OCI-M1 (cell line): Measurements from ENCODE around the gene DISC1.
"Not testable (repeated sequence)": the region's sequence is repeated elsewhere in the genome, so short reads cannot be mapped to it uniquely, and the experiment has no call there.

Experiments
- DNase-seq: peaks from one replicate; lab custom pipeline; 2025; lab: John Stamatoyannopoulos, UW

Gene DISC1

DNA sequence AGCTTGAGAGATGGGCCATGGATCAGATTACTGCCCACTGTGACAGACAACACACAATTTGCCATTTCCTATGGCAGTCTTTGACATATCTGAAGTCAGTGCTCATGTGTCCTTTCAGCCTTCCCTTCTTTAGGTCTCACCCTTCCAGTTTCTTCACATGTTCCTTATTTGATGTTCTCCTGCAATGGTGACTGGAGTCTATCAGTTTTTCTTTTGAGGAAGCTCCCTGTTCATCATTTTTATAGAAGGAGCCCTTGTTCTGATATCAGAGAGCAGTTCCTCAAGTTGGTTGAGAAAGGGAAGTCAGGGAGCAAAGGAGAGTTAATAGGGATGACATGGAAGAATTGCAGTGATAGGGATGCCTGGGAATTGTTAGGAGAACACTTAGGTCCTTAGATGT lies 42.2 kb downstream of the DISC1 start:
- DNase-seq: no peak

DNA sequence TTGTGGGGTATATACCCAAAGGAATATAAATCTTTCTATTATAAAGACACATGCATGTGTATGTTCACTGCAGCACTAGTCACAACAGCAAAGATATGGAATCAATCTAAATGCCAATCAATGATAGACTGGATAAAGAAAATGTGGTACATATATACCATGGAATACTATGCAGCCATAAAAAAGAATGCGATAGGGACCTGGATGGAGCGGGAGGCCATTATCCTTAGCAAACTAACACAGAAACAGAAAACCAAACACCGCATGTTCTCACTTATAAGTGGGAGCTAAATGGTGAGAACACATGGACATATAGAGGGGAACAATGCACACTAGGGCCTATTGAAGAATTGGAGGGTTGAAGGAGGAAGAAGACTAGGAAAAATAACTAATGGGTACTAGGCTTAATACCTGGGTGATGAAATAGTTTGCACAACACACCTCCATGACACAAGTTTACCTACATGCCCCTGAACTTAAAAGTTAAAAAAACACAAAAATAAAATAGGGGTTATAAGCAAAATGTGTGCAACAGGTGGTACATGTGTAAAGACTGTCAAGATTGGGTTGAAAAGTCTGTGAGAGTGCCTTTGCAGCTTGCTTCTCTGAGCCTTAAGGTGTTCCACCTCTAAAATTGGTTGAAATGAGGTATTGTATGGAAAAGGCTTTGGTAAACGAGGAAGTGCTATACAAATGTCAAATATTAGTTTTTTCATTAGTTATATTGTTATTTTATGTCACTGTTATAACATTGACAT lies 43.5 kb downstream of the DISC1 start:
- DNase-seq: not testable (repeated sequence)

DNA sequence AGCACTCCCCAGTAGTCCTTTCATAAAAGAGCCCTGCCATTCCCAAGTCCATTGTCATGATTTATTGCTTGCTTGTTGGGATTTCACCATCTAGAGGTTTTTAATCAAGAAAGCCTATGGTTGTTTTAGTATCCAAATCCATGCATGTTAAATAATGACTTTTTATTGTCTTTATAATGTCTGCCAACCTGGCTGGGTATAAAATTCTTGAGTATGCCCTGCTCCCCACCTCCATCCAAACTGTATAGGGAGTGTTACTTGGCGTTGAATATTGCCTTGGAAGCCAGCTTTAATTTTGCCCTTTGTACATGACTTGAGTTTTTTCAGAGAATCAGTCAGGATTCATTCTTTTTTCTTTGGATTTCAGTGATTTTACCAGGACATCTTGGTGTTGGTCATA lies 44.2 kb downstream of the DISC1 start:
- no peak for DNase-seq

DNA sequence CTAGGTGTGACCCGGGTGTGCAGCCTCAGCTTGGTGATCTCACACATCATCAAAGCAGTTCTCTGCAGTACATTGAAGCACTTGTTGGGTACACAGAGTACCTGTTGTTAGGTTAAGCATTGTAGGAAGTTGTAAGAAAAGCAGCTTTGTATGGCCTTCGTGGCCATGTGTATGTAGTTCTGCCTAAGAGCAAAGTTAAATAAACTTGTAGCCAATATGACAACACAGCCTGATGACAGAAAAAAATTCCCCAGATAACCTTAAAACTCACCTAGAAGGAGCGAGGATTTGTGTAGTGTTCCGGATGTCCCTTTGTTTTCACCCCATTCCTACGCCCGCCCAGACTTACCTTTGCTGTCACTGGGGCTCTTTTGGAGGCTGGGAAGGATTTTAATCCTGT lies 48.0 kb downstream of the DISC1 start:
- no peak for DNase-seq

DNA sequence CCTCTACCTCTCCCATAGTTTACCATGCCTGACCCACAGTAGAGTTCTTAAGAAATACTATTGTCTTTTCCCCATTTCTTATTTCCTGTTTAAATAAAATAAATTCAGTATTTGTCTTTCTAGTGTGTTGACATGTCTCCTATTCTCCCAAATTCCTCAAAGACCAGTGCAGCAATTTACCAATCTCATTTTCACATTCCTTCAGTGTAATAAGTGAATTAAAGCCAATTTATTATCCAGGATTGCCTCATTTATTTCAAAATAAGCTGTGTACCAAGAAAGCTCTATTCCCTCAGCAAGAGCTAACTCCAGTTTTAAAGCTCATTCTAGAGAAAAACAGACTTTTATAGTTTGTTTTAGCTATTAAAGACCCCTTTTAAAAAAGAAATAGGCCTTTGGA lies 49.9 kb downstream of the DISC1 start:
- DNase-seq: no peak

DNA sequence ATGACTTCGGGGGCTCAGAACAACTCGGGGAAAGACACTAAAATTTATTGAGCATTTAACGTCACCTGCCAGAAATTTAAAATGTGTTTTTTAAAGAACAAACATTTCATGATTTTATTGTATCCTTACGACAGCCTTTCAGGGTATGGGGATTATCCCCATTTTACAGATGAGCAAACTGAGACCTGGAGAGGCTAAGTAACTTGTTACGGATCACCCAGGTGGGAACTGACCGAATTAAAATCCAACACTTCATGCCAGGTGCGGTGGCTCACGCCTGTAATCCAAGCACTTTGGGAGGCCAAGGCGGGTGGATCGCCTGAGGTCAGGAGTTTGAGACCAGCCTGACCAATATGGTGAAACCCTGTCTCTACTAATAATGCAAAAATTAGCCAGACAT lies 50.9 kb downstream of the DISC1 start:
- DNase-seq: no peak

DNA sequence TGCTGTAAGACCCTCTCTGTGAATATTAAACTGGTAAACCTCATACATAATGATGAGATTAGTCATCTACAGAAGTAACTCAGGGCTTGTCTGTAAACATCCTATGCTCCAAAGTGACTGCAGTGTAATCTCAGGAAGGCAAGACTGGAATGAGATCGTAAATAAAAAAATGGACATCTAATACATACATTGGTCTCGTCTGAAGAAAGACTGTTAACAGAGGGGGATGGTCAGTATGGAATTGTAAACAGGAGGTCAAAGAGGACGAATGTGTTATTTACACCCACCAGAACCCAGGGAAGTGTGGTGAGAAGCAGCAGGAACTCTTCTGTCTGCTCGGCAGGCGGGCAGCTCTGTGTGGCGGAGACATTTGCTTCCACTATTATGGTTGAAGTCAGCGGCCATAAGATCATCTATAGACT lies 51.4 kb downstream of the DISC1 start:
- no peak for DNase-seq

DNA sequence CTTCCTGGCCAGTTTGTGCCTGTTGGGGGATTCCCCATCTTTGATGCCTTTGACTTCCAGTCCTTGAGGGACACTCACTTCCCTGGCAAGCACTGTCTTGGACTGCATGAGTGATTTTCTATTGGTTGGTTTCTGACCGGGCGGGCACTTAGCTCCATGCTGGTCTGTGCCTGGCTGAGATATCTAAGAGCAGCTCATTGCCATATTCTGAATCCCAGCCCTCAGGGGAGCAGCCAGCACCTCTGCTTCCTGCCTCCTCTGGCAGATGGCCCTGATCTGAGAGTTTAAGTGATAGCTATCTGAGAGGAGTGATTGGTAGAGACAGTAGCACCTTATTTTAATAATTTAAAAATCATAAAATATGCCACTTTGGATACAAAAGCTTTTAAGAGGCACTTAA lies 52.5 kb downstream of the DISC1 start:
- no peak for DNase-seq

DNA sequence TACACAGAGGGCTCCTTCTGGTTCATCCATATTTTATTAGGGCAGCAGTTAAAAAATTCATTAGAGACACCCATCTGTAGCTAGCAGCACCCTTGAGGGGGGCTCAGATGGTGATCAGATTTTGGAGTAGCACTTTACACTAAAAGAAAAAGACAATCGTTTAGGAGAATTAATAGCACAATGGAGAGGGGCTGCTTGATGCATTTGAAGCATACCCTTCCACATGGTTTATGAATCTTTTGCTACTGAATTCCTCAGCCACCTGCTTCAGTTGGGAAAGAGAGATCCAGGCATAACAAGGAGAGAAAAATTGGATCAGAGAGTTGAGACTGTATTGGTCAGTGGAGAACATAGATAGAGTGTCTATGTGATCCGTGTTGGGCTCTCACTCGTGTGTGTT lies 54.4 kb downstream of the DISC1 start:
- DNase-seq: no peak

DNA sequence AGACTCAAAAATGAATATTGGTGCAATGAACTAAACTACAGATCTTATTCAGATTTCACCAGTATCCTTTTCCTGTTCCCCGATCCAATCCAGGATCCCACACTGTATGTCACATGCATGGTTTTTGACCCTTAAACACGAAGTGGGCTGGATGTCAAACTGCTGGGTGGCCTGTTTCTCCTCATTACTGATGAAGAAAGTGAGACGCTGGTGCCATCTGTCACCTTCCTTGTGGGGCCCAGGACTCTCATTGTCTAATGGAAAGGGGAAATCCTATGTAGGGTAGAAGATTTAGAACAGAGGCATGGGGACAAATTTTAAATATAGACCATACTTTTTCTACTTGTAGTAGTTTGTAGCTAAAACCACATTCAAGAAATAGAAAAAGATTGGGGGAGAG lies 56.2 kb downstream of the DISC1 start:
- DNase-seq: no peak

DNA sequence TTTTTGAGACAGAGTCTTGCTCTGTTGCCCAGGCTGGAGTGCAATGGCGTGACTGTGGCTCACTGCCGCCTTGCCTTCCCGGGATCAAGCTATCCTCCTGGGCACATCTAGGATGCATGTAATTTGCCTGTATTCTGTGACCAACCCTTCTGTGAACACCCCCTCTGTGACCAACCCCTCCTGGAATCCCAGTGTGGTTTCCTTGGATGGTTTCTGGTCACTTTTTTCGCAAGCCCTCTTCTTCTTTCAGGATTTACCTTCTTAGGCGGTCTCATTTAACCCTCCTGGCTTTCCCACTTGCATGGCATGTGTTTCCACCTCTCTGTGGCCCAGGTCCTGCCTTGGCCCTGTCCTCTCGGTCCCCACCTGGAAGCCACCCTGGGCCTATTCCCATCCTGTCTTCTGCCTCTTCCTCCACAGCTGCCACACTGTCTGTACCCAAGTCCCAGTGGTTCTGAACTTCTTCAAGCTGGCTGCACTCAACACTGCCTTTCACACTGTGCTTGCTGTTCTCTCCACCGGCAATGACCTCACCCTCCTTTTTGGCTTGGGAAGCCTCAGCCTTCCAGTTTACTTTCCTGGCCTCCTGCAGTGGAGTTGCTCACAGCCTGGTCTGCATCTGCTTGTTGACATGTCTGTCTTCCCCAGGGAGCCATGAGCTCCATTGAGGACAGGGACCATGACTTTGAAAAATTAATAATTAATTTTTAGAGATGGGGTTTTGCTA lies 57.0 kb downstream of the DISC1 start:
- DNase-seq: no peak

DNA sequence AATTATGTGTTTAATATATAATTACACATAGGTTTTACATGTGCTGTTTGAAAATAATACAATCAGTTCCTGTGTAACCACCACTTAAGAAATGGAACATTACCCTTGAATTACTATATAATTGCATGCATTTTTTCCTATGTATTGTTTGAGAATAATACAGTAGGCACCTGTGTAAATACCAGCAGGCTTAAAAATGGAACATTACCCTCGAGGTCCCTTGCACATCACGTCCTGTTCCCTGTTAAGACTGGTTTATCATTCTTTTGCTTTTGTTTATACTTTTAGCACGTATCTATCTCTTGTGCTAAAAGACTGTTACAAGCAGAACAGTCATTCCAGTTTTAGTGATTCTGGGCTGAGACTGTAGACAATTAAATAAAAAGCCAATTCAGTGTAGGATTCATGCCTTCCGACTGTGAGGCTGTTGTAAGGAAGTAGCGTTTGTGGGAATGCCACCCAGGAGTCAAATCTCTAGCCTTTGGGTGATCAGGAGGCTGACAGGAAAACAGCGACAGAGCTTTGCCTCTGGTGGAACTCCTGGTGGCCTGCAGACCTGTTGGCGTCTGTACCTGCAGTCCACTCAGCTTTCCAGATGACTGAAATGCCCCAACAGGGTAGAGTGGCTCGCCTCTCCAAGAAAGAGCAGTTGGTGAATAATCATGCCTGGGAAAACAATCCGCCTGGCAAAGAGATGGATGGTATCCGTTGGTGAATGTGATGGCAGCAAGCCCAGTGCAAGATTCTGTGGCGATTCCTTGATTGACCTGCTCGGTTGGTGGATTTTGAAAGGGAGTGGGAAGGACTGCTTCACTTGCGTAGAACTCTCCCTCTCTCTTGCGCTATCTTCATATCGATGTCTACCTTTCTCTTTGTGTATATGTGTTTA lies 58.0 kb downstream of the DISC1 start:
- no peak for DNase-seq

DNA sequence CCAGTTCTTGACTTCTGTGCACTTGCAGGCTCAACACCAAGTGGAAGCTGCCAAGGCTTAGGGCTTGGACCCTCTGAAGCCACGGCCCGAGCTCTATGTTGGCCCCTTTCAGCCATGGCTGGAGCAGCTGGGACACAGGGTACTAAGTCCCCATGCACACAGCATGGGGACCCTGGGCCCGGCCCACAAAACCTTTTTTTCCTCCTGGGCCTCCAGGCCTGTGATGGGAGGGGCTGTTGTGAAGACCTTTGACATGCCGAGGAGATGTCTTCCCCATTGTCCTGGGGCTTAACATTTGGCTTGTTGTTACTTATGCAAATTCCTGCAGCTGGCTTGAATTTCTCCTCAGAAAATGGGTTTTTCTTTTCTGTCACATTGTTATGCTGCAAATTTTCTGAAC lies 59.8 kb downstream of the DISC1 start:
- no peak for DNase-seq

DNA sequence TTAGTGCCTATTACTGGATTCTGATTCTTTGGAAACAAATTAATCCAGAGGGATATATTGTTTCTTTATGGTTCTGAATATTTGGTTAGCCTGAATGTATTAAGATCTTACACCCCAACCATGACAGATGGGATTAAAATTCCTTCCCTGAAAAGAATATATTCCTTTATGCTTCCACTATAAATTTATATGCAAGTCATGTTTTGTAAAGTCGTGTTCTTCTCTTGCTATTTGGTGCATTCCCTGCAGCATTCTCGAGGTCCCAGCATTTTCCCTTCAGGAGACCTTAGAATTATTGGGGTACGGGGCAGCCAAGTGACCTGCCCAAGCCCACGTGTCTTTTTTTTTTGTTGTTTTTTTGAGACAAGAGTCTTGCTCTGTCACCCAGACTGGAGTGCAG lies 62.4 kb downstream of the DISC1 start:
- no peak for DNase-seq

DNA sequence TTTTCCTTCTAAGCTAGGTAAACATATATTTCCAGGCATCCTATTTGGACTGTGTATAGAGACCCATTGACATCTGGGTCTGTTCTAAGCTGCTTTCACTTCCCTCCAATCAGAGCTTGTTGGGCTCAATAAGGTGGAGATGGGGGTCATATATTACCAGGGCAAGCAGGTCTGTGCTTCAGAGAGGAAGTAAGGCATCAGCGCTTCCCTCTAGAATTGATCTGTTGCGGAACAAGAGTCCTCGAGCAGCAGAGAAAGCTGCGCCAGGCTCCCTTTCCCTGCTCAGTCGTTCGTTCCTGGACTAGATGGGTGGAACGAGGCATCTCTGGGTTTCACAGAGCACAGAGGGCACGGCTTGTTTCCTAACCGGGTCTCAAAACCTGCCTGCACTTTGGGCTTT lies 63.5 kb downstream of the DISC1 start:
- DNase-seq: no peak

DNA sequence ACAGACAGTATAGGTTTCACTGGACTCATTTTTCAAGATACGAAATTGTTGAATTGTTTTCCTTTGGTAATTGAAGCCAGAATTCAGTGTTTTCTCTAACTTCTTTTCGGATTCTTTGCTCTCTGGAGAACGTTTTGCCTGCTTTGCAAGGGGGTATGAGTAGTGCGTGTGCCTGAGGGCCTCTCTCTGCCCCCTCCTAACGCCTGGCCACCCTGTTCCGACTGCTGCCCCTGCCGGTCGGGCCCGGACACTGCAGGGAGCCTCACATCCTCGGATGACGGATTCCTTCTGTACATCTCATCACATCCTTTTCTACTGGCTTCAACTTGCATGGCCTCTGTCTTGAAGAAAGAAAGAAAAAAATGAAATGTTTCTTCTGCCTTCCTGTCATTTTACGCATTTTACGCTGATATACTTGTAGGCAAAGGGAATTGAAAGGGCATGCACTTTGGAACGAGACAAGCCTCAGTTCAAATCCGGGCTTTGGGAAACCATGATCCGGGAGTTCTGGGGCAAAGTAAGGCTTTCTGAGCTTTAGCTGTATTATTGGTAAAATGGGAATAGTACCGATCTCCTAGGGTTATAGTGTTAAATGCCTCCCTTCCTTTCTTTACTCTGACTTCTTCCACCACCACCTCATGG lies 65.1 kb downstream of the DISC1 start:
- DNase-seq: peak; percentile 18

DNA sequence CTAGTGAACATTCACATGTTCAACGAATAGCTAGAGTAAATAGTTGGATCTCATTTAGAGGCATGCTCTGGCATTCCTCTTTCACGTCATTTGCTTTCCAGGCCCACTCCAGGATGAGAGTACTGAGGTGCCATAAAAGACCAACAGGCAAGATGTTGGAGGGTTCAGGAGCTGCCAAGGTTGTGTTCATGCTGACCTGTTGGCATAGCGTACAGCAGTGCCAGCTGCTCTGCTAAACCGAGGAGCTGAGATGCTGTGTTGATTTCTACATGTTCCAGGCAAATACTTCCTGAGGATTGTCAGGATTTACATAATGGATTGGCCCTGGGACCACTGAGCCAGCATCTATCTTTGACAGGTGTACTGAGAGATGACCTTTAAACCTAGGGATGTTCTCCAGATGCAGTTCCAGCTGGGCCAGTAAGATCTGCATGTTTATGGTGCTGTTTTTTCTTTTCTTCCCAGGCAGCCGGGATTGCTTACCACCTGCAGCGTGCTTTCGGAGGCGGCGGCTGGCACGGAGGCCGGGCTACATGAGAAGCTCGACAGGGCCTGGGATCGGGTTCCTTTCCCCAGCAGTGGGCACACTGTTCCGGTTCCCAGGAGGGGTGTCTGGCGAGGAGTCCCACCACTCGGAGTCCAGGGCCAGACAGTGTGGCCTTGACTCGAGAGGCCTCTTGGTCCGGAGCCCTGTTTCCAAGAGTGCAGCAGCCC lies 66.9 kb downstream of the DISC1 start:
- no peak for DNase-seq

DNA sequence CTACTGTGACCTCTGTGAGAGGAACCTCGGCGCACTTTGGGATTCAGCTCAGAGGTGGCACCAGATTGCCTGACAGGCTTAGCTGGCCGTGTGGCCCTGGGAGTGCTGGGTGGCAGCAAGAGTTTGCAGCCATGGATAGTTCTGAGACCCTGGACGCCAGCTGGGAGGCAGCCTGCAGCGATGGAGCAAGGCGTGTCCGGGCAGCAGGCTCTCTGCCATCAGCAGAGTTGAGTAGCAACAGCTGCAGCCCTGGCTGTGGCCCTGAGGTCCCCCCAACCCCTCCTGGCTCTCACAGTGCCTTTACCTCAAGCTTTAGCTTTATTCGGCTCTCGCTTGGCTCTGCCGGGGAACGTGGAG lies 67.5 kb downstream of the DISC1 start:
- DNase-seq: no peak

DNA sequence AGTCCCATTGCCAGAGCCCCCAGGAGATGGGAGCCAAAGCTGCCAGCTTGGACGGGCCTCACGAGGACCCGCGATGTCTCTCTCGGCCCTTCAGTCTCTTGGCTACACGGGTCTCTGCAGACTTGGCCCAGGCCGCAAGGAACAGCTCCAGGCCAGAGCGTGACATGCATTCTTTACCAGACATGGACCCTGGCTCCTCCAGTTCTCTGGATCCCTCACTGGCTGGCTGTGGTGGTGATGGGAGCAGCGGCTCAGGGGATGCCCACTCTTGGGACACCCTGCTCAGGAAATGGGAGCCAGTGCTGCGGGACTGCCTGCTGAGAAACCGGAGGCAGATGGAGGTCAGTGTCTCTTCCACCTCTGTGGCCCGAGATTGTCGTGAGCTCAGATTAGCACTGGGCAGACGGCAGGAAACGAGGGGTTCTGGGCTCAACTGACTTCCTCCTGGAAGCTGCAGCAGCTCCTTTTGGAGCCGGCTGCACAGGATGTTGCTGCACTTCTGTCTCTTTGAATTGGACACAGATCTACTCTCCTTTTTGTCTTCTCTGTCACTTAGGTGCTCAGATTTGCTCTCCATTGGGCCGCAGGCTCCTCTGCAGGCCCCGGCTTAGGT lies 68.0 kb downstream of the DISC1 start:
- DNase-seq: no peak

DNA sequence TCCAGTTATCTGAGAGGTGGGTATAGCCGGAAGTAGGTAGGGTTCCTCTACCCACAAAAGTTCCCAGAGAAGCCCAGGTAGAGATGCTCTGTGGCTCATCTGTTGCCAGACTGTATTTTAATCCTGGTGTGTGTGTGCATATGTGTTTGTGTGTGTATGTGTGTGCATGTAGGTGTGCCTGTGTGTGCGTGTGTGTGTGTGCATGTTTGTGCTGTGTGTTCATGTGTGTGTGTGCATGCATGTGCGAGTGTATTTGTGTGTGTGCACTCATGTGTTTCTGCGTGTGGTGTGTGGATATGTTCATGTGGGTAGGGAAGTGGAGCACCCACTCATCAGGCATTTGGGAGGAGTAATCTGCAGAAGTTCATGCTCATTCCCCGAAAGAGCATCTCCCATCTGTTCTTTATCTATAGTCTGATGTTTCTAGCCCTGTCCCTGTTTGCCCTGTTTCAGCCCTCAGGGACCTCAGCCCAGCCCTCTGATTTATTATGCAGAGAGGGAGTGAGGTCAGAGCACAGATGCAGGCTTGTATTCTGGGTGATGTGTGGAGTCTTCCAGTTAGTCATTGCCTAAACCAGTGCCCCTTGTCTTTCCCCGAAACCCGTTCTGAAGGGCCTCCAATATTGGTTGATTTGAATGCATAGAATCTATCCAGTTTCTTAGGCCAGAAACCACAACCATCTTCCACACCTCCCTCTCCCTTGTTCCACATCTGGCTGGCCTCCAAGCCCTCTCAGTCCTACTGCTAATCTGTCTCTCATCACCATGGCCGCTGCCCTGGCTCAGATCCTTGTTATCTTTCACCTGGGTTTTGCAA lies 69.1 kb downstream of the DISC1 start:
- DNase-seq: no peak
